ENCODE data around the gene EPB41L2. TPM values are rescaled to one million over a fixed set of nuclear protein-coding genes. Genes with fewer than 3 reads are reported as not detected.

The EPB41L2 gene
- total RNA-seq, 2 donors from 2014 or later, result 43.5 to 47.2 TPM

DNA sequence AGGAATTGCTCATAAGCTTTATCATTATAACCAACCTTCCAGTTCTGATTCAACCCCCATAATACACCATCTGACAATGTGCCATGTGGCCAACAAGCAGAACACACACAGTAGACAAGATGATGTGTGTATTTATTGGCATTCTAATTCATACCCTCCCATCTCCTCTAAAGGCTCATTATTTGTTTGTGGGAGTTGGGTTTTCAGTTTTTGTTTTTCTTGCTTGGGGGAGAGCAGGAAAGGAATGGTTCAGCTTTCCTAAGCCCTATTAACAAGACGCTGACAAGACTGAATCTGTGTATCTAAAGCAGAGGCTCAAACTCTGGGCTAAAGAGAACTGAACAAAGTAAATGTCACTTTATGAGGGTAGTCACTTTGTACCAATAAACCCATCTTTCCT is 36.8 kb downstream of the EPB41L2 start:
- TF ChIP-seq POLR2A (IDR thresholded peaks at IDR 0.05), result no peak
- TF ChIP-seq, protein P1, sequence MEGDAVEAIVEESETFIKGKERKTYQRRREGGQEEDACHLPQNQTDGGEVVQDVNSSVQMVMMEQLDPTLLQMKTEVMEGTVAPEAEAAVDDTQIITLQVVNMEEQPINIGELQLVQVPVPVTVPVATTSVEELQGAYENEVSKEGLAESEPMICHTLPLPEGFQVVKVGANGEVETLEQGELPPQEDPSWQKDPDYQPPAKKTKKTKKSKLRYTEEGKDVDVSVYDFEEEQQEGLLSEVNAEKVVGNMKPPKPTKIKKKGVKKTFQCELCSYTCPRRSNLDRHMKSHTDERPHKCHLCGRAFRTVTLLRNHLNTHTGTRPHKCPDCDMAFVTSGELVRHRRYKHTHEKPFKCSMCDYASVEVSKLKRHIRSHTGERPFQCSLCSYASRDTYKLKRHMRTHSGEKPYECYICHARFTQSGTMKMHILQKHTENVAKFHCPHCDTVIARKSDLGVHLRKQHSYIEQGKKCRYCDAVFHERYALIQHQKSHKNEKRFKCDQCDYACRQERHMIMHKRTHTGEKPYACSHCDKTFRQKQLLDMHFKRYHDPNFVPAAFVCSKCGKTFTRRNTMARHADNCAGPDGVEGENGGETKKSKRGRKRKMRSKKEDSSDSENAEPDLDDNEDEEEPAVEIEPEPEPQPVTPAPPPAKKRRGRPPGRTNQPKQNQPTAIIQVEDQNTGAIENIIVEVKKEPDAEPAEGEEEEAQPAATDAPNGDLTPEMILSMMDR (IDR thresholded peaks at IDR 0.05), result no peak
- Histone ChIP-seq H3K27me3 (no peaks in the 10 kb centered on the region), H3K36me3 (replicated peaks in 1 of 2; ENCODE audit: insufficient read depth in 1 of 2, low read depth in 2 of 2) (no peaks in the 10 kb centered on the region), H3K27ac (no peak overlapping the region), H3K4me1 (peaks cover 9% of the 10 kb centered on the region), H3K9me3 (no peaks in the 10 kb centered on the region), H3K4me3 (no peak overlapping the region)
- intact Hi-C loops (cut with DNase I), result no loop called here
- WGBS, 2 donors, result 96 to 100% methylated on average over 1 of the region's 1 CpG
- DNase-seq, result no peak
- ATAC-seq, result no peak

DNA sequence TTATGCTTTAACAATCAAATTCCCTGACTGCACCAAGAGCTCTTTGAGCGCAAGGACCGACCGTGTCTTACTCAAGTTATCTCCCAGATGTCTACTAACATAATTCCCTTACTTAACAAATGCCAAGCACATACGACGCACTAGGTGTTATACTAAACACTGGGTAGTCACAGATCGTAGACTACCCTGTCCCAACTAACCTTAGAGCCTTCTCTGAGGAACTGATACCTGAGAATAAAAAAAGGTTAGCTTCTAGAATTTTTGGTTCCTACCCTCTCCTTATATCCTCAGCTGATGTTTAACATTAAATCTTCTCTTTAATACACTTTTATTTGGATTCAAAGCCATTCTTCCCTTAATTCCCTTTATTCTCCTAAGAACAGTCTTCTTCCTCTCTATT is 38.5 kb downstream of the EPB41L2 start:
- no peaks in the 10 kb centered on the region for H3K36me3 ChIP-seq (replicated peaks in 1 of 2; ENCODE audit: insufficient read depth in 1 of 2, low read depth in 2 of 2)
- no peak for DNase-seq
- H3K27me3 ChIP-seq, result no peaks in the 10 kb centered on the region
- no peak for TF ChIP-seq POLR2A (IDR thresholded peaks at IDR 0.05)
- TF ChIP-seq, protein P1 (IDR thresholded peaks at IDR 0.05), result no peak
- H3K4me3 ChIP-seq, result no peak overlapping the region
- no peak overlapping the region for H3K27ac ChIP-seq
- 96% methylated on average over 6 of the region's 6 CpGs for WGBS, 2 donors
- intact Hi-C loops (cut with DNase I), result no loop called here
- H3K9me3 ChIP-seq, result no peaks in the 10 kb centered on the region
- no peak for ATAC-seq
- H3K4me1 ChIP-seq, result peaks cover 2% of the 10 kb centered on the region

DNA sequence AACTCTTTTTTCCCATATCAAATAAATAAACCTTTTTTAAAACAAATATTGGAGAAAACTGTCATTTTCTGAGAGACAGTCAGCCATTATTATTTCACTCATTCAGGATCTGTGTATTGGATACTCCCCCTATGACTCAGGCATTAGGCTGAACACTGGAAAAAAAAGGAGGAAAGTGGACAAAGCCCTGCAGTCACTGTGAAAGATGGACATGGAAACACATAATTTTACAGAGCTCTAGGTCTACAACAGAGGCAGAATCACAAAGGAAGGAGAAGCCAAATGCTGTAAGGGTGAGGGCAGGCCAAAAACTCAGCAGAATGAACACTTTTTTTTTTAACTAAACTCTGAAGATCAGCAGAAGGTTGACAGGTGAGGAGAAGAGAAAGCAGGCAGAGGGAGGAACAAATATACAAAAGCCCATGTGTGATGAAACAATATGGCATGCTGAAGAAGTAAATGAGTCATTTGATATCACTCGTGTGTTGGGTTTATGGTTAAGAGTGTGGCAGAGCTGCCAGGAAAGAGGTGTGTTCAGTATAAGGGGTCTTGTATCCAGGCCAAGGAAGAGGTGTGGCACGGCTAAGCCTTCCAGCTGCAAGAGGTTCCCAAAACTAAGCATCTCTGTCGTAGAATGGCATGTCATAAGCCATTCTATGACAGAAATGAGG is 39.1 kb downstream of the EPB41L2 start:
- 74 to 87% methylated on average over 3 of the region's 3 CpGs for whole genome bisulfite sequencing, 2 donors
- DNase-seq (no peak), ATAC-seq (no peak)
- Histone ChIP-seq H3K4me3 (no peak overlapping the region), H3K27me3 (no peaks in the 10 kb centered on the region), H3K36me3 (replicated peaks in 1 of 2; ENCODE audit: insufficient read depth in 1 of 2, low read depth in 2 of 2) (no peaks in the 10 kb centered on the region), H3K4me1 (no peaks in the 10 kb centered on the region), H3K27ac (no peak overlapping the region), H3K9me3 (no peaks in the 10 kb centered on the region)
- intact Hi-C loops (cut with DNase I), result no loop called here
- no peak for TF ChIP-seq POLR2A (IDR thresholded peaks at IDR 0.05)
- TF ChIP-seq, protein P1 (IDR thresholded peaks at IDR 0.05), result no peak

DNA sequence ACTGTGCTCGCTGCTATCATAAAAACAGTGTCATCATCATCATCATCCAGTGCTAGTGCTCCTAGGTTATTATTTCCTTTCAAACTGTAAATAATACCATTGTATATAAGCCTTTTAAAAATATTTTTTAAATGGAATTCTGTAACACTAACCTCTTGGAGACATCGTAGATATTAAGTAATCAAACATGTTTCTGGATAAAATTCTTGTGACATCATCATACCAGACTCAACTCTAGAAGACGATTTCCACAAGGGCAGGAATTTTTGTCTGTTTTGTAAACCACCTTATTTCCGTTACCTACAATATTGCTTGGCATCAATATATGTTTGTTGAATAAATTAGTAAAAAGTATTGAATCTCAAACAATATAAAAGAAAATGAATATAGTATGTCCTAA is 40.4 kb downstream of the EPB41L2 start:
- no peaks in the 10 kb centered on the region for H3K27me3 ChIP-seq
- intact Hi-C loops (cut with DNase I), result no loop called here
- H3K4me3 ChIP-seq, result no peak overlapping the region
- H3K36me3 ChIP-seq (replicated peaks in 1 of 2; ENCODE audit: insufficient read depth in 1 of 2, low read depth in 2 of 2), result no peaks in the 10 kb centered on the region
- H3K4me1 ChIP-seq, result no peaks in the 10 kb centered on the region
- no peak for ATAC-seq
- H3K9me3 ChIP-seq, result no peaks in the 10 kb centered on the region
- no peak for DNase-seq
- 64 to 75% methylated on average over 4 of the region's 4 CpGs for WGBS, 2 donors
- TF ChIP-seq POLR2A (IDR thresholded peaks at IDR 0.05), result no peak
- TF ChIP-seq, protein P1 (IDR thresholded peaks at IDR 0.05), result no peak
- no peak overlapping the region for H3K27ac ChIP-seq

DNA sequence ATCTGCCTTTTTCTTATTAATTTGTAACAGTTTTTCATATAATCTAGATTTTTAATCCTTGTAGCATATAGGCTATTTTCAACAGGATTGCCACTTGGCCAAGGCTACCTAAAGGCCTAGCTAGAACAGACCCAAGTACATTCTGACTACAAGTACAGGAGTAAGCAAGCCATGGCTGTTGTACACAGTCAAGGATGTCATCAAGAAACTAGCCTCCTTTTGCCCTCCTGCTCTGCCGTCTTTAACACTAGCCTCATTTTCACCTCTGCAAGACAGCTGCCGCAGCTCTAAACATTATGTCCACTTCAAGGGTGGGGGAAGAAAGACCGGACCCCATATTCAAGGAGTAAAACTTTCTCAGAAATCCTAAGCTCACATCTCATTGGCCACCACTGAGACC is 45.1 kb downstream of the EPB41L2 start:
- no peaks in the 10 kb centered on the region for H3K27me3 ChIP-seq
- ATAC-seq (no peak), DNase-seq (no peak)
- H3K4me1 ChIP-seq, result peaks cover 28% of the 10 kb centered on the region
- no peaks in the 10 kb centered on the region for H3K9me3 ChIP-seq
- no peak for TF ChIP-seq POLR2A (IDR thresholded peaks at IDR 0.05)
- TF ChIP-seq, protein P1 (IDR thresholded peaks at IDR 0.05), result no peak
- no peak overlapping the region for H3K27ac ChIP-seq
- H3K4me3 ChIP-seq, result no peak overlapping the region
- H3K36me3 ChIP-seq (replicated peaks in 1 of 2; ENCODE audit: insufficient read depth in 1 of 2, low read depth in 2 of 2), result no peaks in the 10 kb centered on the region
- intact Hi-C loops (cut with DNase I), result no loop called here
- WGBS, 2 donors, result 95 to 97% methylated on average over 3 of the region's 3 CpGs

All from body of pancreas (tissue), 4 donors.